ENCODE measurements around the gene FAM24A.

GRCh38 chr10:122953902-122954730, 43.7 kb downstream of the FAM24A start, which contains the start of gene C10orf88:
- peak; percentile 66 for TF ChIP-seq POLR2A (IDR thresholded peaks at IDR 0.05; ENCODE audit: low read length)
- TF ChIP-seq CEBPB (IDR thresholded peaks at IDR 0.05): no peak
- TF ChIP-seq CTCF (IDR thresholded peaks at IDR 0.05): no peak
- TF ChIP-seq JUN (IDR thresholded peaks at IDR 0.05): peak; percentile 71 to 87; a peak in 4 of 5 replicates
- no peak for TF ChIP-seq RCOR1 (IDR thresholded peaks at IDR 0.05; ENCODE audit: low read depth, low read length)
- TF ChIP-seq KDM1A (IDR thresholded peaks at IDR 0.05; ENCODE audit: low read depth): no peak
- no peak for TF ChIP-seq REST (IDR thresholded peaks at IDR 0.05)
- TF ChIP-seq FOSL2 (IDR thresholded peaks at IDR 0.05): no peak
- no peak for TF ChIP-seq FOSL2 (CRISPR knock-in tag; IDR thresholded peaks at IDR 0.05)
- no peak for TF ChIP-seq EP300 (IDR thresholded peaks at IDR 0.05)
- no peak for TF ChIP-seq BHLHE40 (IDR thresholded peaks at IDR 0.05; ENCODE audit: low read depth, low read length)
- TF ChIP-seq NR3C1 (IDR thresholded peaks at IDR 0.05): no peak
- TF ChIP-seq HDAC2 (IDR thresholded peaks at IDR 0.05): peak; percentile 45; the same call in 1 of the 2 replicates

All from A549 (cell line).